ENCODE measurements around the gene HOXB8.

HOXB8 gene

DNA sequence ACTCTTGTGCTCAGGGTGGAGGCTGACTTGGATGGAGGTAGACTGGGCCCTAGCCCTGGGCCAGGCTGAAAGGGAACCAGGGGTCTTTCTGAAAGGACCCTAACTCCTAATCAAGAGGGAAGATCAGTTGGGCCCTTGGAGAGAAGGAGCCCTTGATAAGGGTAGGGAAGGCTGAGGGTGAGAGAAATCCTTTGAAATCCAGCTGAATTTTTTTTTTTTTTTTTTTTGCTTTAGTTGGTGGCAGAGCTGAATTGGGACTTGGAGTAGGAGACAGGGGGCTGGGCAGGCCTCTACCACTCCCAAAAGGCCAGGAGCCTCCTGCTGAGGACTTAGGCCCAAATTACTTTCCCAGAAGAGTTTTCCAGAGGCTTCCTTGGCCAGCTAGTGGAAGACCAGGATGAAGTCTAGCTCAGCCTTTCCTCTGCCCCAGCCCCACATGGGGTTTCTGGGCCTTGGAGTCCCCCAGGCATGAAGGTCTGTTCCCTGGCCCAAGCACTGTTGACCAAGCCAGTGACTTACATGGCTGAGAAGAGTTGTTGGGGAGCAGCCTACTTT, 24.4 kb downstream of the HOXB8 start:
- H3K4me3 ChIP-seq (ENCODE audit: low read length) = no peak overlapping the region
- DNase-seq (ENCODE audit: low read depth) = no peak
- no peak for TF ChIP-seq CTCF (conservative IDR thresholded peaks at IDR 0.05; ENCODE audit: low read depth, low read length)

DNA sequence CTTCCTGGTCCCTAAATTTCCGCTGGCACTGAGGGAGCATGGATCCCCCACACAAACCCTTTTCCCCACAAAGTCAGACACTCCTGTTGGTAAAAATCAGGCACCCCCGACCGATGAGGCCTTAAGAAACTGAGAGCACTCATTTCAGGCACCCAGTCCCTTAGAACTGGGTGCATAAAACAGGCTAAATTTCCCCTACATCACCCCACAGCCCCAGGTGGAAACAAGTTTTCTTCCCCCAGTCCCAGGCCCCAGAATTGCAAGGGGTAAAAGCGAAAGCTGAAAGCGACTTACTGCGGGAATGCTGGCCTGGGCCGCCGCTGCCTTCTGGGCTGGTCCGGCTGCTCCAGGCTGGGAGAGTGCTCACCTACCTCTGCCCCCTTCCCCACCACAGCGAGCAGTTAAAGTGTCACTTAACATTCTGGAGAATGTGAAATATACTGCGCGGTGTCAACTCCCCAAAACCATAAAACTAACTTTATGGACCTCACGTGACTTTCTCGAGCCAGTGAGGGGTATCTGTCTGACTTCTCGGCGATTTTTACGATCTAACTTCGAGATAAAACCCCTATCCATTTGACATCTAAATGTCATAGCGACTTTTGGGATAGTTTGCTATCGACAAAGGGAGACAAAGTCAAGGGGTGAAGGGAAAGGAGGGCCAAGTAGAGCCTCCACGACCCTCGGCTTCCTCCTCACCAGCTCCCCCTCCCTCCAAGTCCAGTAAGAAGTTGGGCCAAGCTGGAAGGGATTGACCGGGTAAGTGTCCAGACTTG, 25.1 kb downstream of the HOXB8 start, which contains the start of gene HOXB3:
HOXB3 (minus strand) TSS at position 411 of the 776 bp plus-strand sequence. CDS start 37,767 bp downstream, outside the sequence.
- DNase-seq (ENCODE audit: low read depth) = no peak
- H3K4me3 ChIP-seq (ENCODE audit: low read length) = no peak within 1 kb of the TSS
- no peak for TF ChIP-seq CTCF (conservative IDR thresholded peaks at IDR 0.05; ENCODE audit: low read depth, low read length)

GRCh38 chr17:48589060-48589830, 25.8 kb downstream of the HOXB8 start:
- no peak for DNase-seq (ENCODE audit: low read depth)
- no peak for TF ChIP-seq CTCF (conservative IDR thresholded peaks at IDR 0.05; ENCODE audit: low read depth, low read length)
- H3K4me3 ChIP-seq (ENCODE audit: low read length) = no peak overlapping the region

GRCh38 chr17:48588528-48588927, 26.6 kb downstream of the HOXB8 start:
- DNase-seq (ENCODE audit: low read depth) = no peak
- no peak overlapping the region for H3K4me3 ChIP-seq (ENCODE audit: low read length)
- TF ChIP-seq CTCF (conservative IDR thresholded peaks at IDR 0.05; ENCODE audit: low read depth, low read length) = no peak

- no peak for DNase-seq (ENCODE audit: low read depth)
- H3K4me3 ChIP-seq (ENCODE audit: low read length) = no peak overlapping the region
- TF ChIP-seq CTCF (conservative IDR thresholded peaks at IDR 0.05; ENCODE audit: low read depth, low read length) = no peak
These were observed 27.0 kb downstream of the HOXB8 start for GRCh38 chr17:48588074-48588415.

GRCh38 chr17:48587276-48588073, 27.6 kb downstream of the HOXB8 start:
- no peak for TF ChIP-seq CTCF (conservative IDR thresholded peaks at IDR 0.05; ENCODE audit: low read depth, low read length)
- no peak overlapping the region for H3K4me3 ChIP-seq (ENCODE audit: low read length)
- no peak for DNase-seq (ENCODE audit: low read depth)

Measured in retinal pigment epithelial cell (primary cell).